ENCODE data around the gene TRAPPC14.
A peak's percentile ranks its signal among the peaks of the same experiment; 100 is the strongest.

The TRAPPC14 gene

DNA sequence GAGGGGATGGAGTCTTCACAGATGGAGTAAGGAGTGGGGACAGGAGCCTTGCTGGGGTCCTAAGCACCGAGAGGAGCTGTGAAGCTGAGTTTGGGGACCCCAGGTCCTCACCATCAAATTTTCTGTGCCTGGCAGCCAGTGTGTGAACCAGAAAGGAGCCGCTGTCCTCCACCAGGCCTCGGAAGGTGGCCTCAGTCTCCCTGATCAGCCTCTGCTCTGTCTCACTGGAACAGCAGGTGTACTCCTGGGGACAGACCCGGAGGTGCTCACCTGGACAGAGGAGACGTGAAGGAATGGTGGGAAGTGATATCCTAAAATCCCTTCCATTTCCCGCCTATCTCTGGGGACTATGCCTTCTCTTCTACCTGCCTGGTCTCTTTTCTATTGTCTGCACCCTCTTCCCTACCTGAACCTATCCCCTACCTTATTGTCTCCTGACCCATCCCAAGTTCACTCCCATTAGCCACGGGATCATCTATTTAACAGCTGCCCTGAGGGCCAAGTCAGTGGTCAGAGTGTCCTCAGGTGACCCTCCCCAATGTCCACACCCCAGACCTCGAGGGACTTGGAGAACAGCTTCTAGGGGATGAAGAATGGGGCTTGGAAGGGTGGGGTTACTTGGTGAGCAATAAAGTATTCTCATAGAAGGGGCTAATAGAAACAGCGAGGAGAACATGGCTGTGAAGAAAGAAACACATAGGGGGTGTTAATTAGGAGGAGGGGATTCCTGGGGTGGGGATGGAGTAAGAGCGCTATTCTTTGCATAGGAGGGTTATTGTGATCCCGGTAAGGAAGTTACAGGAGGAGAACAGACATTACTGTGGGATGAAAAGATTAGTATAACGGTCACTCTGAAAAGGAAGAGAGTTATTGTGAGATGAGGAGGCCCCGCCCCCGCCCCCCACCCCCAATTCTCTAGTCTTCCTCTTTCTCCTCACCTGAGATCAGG lies 17.8 kb upstream of the TRAPPC14 start:
- H2BK12ac ChIP-seq (ENCODE audit: low read length): no peak overlapping the region
- H3K4me2 ChIP-seq (ENCODE audit: insufficient read depth, low read length, poor library complexity, severe bottlenecking): peak overlapping the region; percentile 72
- H2AFZ ChIP-seq (ENCODE audit: low read length): peak overlapping the region; percentile 96
- no peak overlapping the region for H3K14ac ChIP-seq (ENCODE audit: low read length)
- H3K79me1 ChIP-seq (ENCODE audit: low read depth, low read length): peaks cover 2% of the 10 kb centered on the region
- H3K4me1 ChIP-seq (ENCODE audit: control insufficient read depth in 2 of 2, insufficient read depth in 1 of 2, low read depth in 1 of 2, low read length in 2 of 2): peaks cover 9 to 11% of the 10 kb centered on the region in 2 donors
- no peak overlapping the region for H4K91ac ChIP-seq (ENCODE audit: low read depth, low read length, poor library complexity)
- no peak overlapping the region for H2AK5ac ChIP-seq (ENCODE audit: low read depth, low read length)
- H3K27ac ChIP-seq (replicated peaks; ENCODE audit: low read length): no peak overlapping the region
- H3K23ac ChIP-seq (ENCODE audit: low read depth, low read length, poor library complexity): no peak overlapping the region
- H3K9me3 ChIP-seq (replicated peaks in 1 of 2; ENCODE audit: control insufficient read depth in 2 of 2, insufficient read depth in 1 of 2, low read depth in 1 of 2, low read length in 2 of 2): no peaks in the 10 kb centered on the region
- no CpG with 5 or more reads among the region's 14 CpGs for WGBS, 2 donors (ENCODE audit: extremely low coverage in 2 of 2, insufficient read length in 2 of 2, insufficient replicate concordance in 1 of 2)
- no peak overlapping the region for H2BK120ac ChIP-seq (ENCODE audit: low read depth, low read length)
- peaks cover 8 to 34% of the 10 kb centered on the region in 2 donors for H3K36me3 ChIP-seq (replicated peaks in 1 of 2; ENCODE audit: control insufficient read depth in 2 of 2, insufficient read depth in 2 of 2, low read length in 2 of 2)
- H3K4ac ChIP-seq (ENCODE audit: low read length): no peak overlapping the region
- DNase-seq (ENCODE audit: low spot score): no peak
- H3K18ac ChIP-seq (ENCODE audit: low read length): no peak overlapping the region
- no peak overlapping the region for H4K8ac ChIP-seq (ENCODE audit: low read depth, low read length)
- no peak overlapping the region for H2BK5ac ChIP-seq (ENCODE audit: low read length)
- peak overlapping the region; percentile 93 to 94 for H3K4me3 ChIP-seq (ENCODE audit: low read length in 2 of 2)
- peak overlapping the region; percentile 53 for H2BK15ac ChIP-seq (ENCODE audit: low read length)
- no peak overlapping the region for H3K9ac ChIP-seq (ENCODE audit: low read depth, low read length, poor library complexity)
- H3K27me3 ChIP-seq (ENCODE audit: control insufficient read depth in 3 of 3, insufficient read depth in 3 of 3, low read depth in 1 of 3, low read length in 3 of 3): peaks cover 0 to 6% (median 0%) of the 10 kb centered on the region in 3 experiments

DNA sequence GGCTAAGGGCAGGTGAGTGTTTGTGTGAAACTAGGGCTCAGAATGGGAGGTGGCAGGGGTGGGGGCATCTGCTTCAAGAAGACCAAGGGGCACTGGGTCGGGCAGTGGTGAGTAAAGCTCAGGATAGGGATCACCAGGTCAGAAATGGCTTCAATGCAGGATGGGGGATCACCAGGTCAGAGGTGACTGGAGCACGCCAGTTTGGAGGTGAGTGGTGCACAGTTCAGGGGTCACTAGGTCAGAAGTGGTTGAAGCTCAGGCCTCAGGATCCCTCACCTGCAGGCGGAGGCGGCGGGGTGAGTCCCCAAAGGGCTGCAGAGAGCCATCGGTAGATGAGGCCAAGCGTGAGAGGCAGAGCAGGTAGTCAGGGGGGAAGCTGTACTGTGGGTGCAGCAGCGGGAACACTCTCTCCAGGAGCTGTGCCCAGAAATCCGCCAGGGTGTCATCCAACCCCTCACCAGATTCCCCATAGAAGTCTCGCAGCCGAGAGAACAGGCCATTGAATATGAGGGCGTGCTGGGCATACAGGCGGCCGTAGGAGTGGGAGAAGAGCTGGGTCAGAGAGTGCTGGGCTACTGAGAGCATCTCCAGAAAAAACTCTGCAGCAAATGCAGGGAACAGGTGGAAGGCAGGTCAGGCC lies 16.9 kb upstream of the TRAPPC14 start:
- peak overlapping the region; percentile 54 for H3K9ac ChIP-seq (ENCODE audit: low read depth, low read length, poor library complexity)
- H3K18ac ChIP-seq (ENCODE audit: low read length): no peak overlapping the region
- H2AK5ac ChIP-seq (ENCODE audit: low read depth, low read length): peak overlapping the region; percentile 39
- H3K9me3 ChIP-seq (replicated peaks in 1 of 2; ENCODE audit: control insufficient read depth in 2 of 2, insufficient read depth in 1 of 2, low read depth in 1 of 2, low read length in 2 of 2): no peaks in the 10 kb centered on the region
- H3K4me3 ChIP-seq (ENCODE audit: low read length in 2 of 2): no peak overlapping the region
- H3K27me3 ChIP-seq (ENCODE audit: control insufficient read depth in 3 of 3, insufficient read depth in 3 of 3, low read depth in 1 of 3, low read length in 3 of 3): peaks cover 0 to 14% (median 0%) of the 10 kb centered on the region in 3 experiments
- H3K36me3 ChIP-seq (replicated peaks in 1 of 2; ENCODE audit: control insufficient read depth in 2 of 2, insufficient read depth in 2 of 2, low read length in 2 of 2): peaks cover 8 to 41% of the 10 kb centered on the region in 2 donors
- no peak overlapping the region for H4K8ac ChIP-seq (ENCODE audit: low read depth, low read length)
- H3K4ac ChIP-seq (ENCODE audit: low read length): no peak overlapping the region
- H3K27ac ChIP-seq (replicated peaks; ENCODE audit: low read length): no peak overlapping the region
- H3K4me1 ChIP-seq (ENCODE audit: control insufficient read depth in 2 of 2, insufficient read depth in 1 of 2, low read depth in 1 of 2, low read length in 2 of 2): peaks cover 12 to 14% of the 10 kb centered on the region in 2 donors
- H2BK120ac ChIP-seq (ENCODE audit: low read depth, low read length): no peak overlapping the region
- H4K91ac ChIP-seq (ENCODE audit: low read depth, low read length, poor library complexity): no peak overlapping the region
- H3K4me2 ChIP-seq (ENCODE audit: insufficient read depth, low read length, poor library complexity, severe bottlenecking): no peak overlapping the region
- H3K79me1 ChIP-seq (ENCODE audit: low read depth, low read length): peaks cover 2% of the 10 kb centered on the region
- no peak for DNase-seq (ENCODE audit: low spot score)
- no peak overlapping the region for H2AFZ ChIP-seq (ENCODE audit: low read length)
- H3K14ac ChIP-seq (ENCODE audit: low read length): peak overlapping the region; percentile 21
- WGBS, 2 donors (ENCODE audit: extremely low coverage in 2 of 2, insufficient read length in 2 of 2, insufficient replicate concordance in 1 of 2): no CpG with 5 or more reads among the region's 14 CpGs
- H2BK12ac ChIP-seq (ENCODE audit: low read length): no peak overlapping the region
- no peak overlapping the region for H2BK15ac ChIP-seq (ENCODE audit: low read length)
- no peak overlapping the region for H3K23ac ChIP-seq (ENCODE audit: low read depth, low read length, poor library complexity)
- no peak overlapping the region for H2BK5ac ChIP-seq (ENCODE audit: low read length)

DNA sequence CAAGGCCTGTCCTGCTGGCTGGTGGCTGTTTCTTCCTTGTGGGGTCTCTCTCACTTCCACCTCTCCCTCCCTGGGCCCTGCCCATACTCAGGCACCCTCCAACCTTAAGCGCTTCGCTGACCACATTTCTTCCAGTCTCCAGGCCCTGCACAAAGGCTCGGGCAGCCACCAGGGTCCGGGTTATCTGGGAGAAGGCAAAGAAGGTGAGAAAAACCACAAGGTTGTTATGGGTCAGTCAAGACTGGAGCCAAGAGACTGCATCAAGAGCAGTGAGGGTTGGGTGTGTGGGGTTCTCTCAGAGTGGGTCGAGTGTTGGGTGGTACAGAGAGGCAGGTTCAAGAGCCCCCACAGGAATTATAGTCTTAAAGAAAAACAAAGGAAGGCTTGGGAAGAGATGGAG lies 16.1 kb upstream of the TRAPPC14 start:
- WGBS, 2 donors (ENCODE audit: extremely low coverage in 2 of 2, insufficient read length in 2 of 2, insufficient replicate concordance in 1 of 2): no CpG with 5 or more reads among the region's 5 CpGs
- H3K36me3 ChIP-seq (replicated peaks in 1 of 2; ENCODE audit: control insufficient read depth in 2 of 2, insufficient read depth in 2 of 2, low read length in 2 of 2): peaks cover 8 to 47% of the 10 kb centered on the region in 2 donors
- no peak overlapping the region for H4K91ac ChIP-seq (ENCODE audit: low read depth, low read length, poor library complexity)

More for the DNA sequence above, 16.1 kb upstream of the TRAPPC14 start:
- H3K9ac ChIP-seq (ENCODE audit: low read depth, low read length, poor library complexity): no peak overlapping the region
- H3K18ac ChIP-seq (ENCODE audit: low read length): no peak overlapping the region
- H3K23ac ChIP-seq (ENCODE audit: low read depth, low read length, poor library complexity): no peak overlapping the region
- no peak overlapping the region for H2AFZ ChIP-seq (ENCODE audit: low read length)
- no peak overlapping the region for H3K4me2 ChIP-seq (ENCODE audit: insufficient read depth, low read length, poor library complexity, severe bottlenecking)
- no peak overlapping the region for H3K4me3 ChIP-seq (ENCODE audit: low read length in 2 of 2)
- no peak overlapping the region for H2BK120ac ChIP-seq (ENCODE audit: low read depth, low read length)
- no peak overlapping the region for H4K8ac ChIP-seq (ENCODE audit: low read depth, low read length)
- H3K4me1 ChIP-seq (ENCODE audit: control insufficient read depth in 2 of 2, insufficient read depth in 1 of 2, low read depth in 1 of 2, low read length in 2 of 2): peaks cover 14 to 15% of the 10 kb centered on the region in 2 donors
- H2BK15ac ChIP-seq (ENCODE audit: low read length): no peak overlapping the region
- H2AK5ac ChIP-seq (ENCODE audit: low read depth, low read length): no peak overlapping the region
- no peak overlapping the region for H2BK12ac ChIP-seq (ENCODE audit: low read length)
- H3K27ac ChIP-seq (replicated peaks; ENCODE audit: low read length): no peak overlapping the region
- peaks cover 0 to 18% (median 0%) of the 10 kb centered on the region in 3 experiments for H3K27me3 ChIP-seq (ENCODE audit: control insufficient read depth in 3 of 3, insufficient read depth in 3 of 3, low read depth in 1 of 3, low read length in 3 of 3)
- no peak for DNase-seq (ENCODE audit: low spot score)
- H3K9me3 ChIP-seq (replicated peaks in 1 of 2; ENCODE audit: control insufficient read depth in 2 of 2, insufficient read depth in 1 of 2, low read depth in 1 of 2, low read length in 2 of 2): no peaks in the 10 kb centered on the region
- H3K79me1 ChIP-seq (ENCODE audit: low read depth, low read length): peaks cover 2% of the 10 kb centered on the region
- no peak overlapping the region for H3K14ac ChIP-seq (ENCODE audit: low read length)
- H3K4ac ChIP-seq (ENCODE audit: low read length): no peak overlapping the region
- no peak overlapping the region for H2BK5ac ChIP-seq (ENCODE audit: low read length)

Data from neuronal stem cell (in vitro differentiated cells).